Measurements from ENCODE around the gene ZC3HAV1.

- no peak for TF ChIP-seq CTCF (IDR thresholded peaks at IDR 0.05 in 4 of 5, conservative IDR thresholded peaks at IDR 0.05 in 1 of 5)
- no peak for TF ChIP-seq POLR2A (IDR thresholded peaks at IDR 0.05)
Measured at GRCh38 chr7:139088268-139088667, 21.3 kb downstream of the ZC3HAV1 start.

Measured in gastrocnemius medialis (tissue), 4 donors.